C4-2B (cell line): ENCODE data around the gene SPDYC.

Experiments used
- H3K27ac ChIP-seq: fragments of 450-650 bp; 2 replicates; pipeline ENCODE4 v1.5.1; 2017
- CTCF ChIP-seq: fragments of 450-650 bp; conservative IDR thresholded peaks from 2 replicates; pipeline ENCODE4 v1.5.1; 2017; ENCODE audit warnings: mild to moderate bottlenecking
- ZFX ChIP-seq: fragments of 450-650 bp; IDR thresholded peaks from 2 replicates; pipeline ENCODE4 v1.6.1; 2017

SPDYC gene

GRCh38 chr11:65126624-65127274 is 43.3 kb upstream of the SPDYC start:
- no peak overlapping the region for H3K27ac ChIP-seq
- no peak for TF ChIP-seq ZFX
- TF ChIP-seq CTCF, result no peak

- no peak for TF ChIP-seq CTCF
- TF ChIP-seq ZFX, result no peak
Observed at GRCh38 chr11:65127473-65128181, 42.4 kb upstream of the SPDYC start.

GRCh38 chr11:65128182-65129145 is 41.6 kb upstream of the SPDYC start:
- no peak for TF ChIP-seq ZFX
- no peak for TF ChIP-seq CTCF
- H3K27ac ChIP-seq, result no peak overlapping the region

More at GRCh38 chr11:65127473-65128181, 42.4 kb upstream of the SPDYC start:
- no peak overlapping the region for H3K27ac ChIP-seq

- H3K27ac ChIP-seq, result no peak overlapping the region
- TF ChIP-seq ZFX (no peak), CTCF (no peak)
Observed at GRCh38 chr11:65129649-65130441, 40.2 kb upstream of the SPDYC start.

GRCh38 chr11:65130631-65131416 is 39.2 kb upstream of the SPDYC start:
- TF ChIP-seq CTCF, result no peak
- TF ChIP-seq ZFX, result no peak
- no peak overlapping the region for H3K27ac ChIP-seq

- H3K27ac ChIP-seq, result no peak overlapping the region
- TF ChIP-seq ZFX (no peak), CTCF (no peak)
Observed at GRCh38 chr11:65131417-65131776, 38.6 kb upstream of the SPDYC start.
